ENCODE data around the gene INO80.

INO80 gene

DNA sequence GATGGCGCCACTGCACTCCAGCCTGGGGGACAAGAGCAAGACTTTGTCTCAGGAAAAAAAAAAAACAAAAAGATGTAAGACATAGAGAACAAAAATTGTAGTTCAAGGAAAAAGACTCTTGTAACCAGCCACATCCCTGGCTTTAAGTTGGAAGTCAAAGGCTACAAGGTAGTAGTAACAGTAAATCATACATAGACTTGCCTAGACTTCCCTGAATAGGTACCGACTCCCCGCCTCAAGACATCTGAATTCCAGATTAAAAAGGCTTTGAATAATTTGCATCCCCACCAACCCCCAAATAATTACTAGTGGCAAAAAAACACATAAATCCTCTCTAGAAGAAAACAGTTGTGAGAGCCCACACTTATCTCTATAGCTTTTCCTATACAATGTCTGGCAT lies 55.6 kb downstream of the INO80 start:
- no peak overlapping the region for H3K4me3 ChIP-seq (ENCODE audit: low read length)
- TF ChIP-seq, protein P1, sequence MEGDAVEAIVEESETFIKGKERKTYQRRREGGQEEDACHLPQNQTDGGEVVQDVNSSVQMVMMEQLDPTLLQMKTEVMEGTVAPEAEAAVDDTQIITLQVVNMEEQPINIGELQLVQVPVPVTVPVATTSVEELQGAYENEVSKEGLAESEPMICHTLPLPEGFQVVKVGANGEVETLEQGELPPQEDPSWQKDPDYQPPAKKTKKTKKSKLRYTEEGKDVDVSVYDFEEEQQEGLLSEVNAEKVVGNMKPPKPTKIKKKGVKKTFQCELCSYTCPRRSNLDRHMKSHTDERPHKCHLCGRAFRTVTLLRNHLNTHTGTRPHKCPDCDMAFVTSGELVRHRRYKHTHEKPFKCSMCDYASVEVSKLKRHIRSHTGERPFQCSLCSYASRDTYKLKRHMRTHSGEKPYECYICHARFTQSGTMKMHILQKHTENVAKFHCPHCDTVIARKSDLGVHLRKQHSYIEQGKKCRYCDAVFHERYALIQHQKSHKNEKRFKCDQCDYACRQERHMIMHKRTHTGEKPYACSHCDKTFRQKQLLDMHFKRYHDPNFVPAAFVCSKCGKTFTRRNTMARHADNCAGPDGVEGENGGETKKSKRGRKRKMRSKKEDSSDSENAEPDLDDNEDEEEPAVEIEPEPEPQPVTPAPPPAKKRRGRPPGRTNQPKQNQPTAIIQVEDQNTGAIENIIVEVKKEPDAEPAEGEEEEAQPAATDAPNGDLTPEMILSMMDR (conservative IDR thresholded peaks at IDR 0.05; ENCODE audit: low read length), result no peak
- no peak for DNase-seq (ENCODE audit: low read depth)

DNA sequence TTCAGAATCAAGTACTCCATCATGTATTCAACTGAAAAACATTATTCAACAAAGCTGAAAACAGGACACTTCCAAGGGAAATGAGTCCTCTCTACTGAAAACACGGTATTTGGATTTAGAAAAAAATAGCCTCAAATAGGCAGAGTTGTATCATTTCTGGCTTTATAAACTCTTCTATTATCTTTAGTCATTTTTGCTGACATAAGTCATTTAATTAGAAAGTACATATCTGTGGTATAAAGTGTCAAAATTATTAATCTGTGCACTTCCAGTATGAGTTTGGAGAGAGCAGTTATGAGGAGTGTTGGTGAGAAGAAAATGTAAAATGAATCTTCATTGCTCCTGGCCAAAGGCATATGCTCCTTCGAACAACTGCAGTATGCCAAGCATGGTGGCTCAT lies 59.3 kb downstream of the INO80 start:
- DNase-seq (ENCODE audit: low read depth), result no peak
- TF ChIP-seq, protein P1 (conservative IDR thresholded peaks at IDR 0.05; ENCODE audit: low read length), result no peak
- H3K4me3 ChIP-seq (ENCODE audit: low read length), result no peak overlapping the region

DNA sequence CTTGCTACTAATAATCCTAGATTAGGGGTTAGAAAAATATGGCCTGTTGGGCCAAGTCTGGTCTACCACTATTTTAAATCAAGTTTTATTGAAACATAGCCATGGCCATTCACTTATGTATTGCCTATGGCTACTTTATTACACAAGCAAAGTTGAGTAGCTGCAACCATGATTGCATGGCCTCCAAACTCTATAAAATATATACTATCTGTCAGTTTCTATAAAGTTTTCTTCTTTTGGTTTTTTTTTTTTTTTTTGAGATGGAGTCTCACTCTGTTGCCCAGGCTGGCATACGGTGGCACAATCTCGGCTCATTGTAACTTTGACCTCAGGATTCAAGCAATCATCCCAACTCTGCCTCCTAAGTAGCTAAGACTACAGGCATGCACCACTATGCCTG lies 60.4 kb downstream of the INO80 start:
- TF ChIP-seq, protein P1 (conservative IDR thresholded peaks at IDR 0.05; ENCODE audit: low read length), result no peak
- no peak for DNase-seq (ENCODE audit: low read depth)
- H3K4me3 ChIP-seq (ENCODE audit: low read length), result no peak overlapping the region

DNA sequence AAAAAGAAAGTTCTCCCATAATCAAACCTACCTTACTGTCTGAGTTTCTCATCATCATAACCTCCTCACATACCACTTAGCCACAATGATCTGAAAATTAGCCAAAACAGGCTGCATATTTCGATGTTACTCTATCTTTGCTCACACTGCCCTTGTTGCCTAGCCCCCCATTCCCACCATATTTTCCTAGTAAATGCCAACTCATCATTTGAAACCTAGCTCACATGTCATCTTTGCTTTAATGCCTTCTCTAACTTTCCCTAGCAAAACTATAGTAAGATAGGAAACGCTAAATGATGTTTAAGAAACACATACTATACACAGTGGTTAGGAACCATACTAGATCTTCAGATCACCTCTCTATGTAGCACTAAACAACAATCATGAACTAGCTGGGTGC lies 64.9 kb downstream of the INO80 start:
- no peak for DNase-seq (ENCODE audit: low read depth)
- no peak overlapping the region for H3K4me3 ChIP-seq (ENCODE audit: low read length)

DNA sequence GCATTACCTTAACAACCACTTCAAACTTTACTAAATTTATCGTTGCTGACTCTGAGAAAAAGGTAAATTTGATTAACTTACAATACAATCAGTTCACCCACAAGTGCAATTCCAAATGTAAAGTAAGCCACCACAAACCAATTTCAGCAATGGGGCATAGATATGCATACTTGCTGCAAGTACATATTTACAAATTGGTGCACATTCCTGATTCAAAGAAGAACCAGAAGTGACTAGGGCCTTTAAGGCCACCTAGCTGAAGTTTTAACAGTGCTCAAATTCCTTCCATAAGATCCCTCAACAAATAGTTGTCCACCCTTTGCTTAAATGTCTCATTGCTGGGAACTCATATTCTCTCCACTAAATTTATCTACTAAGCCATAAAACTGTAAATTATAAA lies 67.2 kb downstream of the INO80 start:
- TF ChIP-seq, protein P1 (conservative IDR thresholded peaks at IDR 0.05; ENCODE audit: low read length), result no peak
- DNase-seq (ENCODE audit: low read depth), result no peak
- H3K4me3 ChIP-seq (ENCODE audit: low read length), result no peak overlapping the region

More for the DNA sequence above, 64.9 kb downstream of the INO80 start:
- TF ChIP-seq, protein P1 (conservative IDR thresholded peaks at IDR 0.05; ENCODE audit: low read length), result no peak

DNA sequence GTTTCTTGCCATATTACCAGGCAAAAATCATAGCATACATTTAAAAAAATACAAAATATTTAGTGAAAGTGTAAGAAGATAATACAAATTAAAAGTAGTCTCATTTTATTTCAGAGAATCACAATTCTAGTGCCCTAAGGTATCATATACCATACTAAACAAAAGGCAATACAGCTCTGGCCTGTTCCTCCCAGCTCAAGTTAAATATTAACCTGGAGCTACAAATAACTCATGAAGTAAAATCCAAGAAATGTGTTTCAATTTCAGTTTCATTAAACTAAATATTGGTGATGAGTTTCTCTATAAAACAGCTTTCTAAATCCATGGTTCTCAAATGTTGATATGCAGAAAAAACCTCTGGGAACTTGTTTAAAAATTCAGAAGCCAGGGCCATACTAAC lies 67.7 kb downstream of the INO80 start:
- no peak overlapping the region for H3K4me3 ChIP-seq (ENCODE audit: low read length)
- TF ChIP-seq, protein P1 (conservative IDR thresholded peaks at IDR 0.05; ENCODE audit: low read length), result no peak
- no peak for DNase-seq (ENCODE audit: low read depth)

DNA sequence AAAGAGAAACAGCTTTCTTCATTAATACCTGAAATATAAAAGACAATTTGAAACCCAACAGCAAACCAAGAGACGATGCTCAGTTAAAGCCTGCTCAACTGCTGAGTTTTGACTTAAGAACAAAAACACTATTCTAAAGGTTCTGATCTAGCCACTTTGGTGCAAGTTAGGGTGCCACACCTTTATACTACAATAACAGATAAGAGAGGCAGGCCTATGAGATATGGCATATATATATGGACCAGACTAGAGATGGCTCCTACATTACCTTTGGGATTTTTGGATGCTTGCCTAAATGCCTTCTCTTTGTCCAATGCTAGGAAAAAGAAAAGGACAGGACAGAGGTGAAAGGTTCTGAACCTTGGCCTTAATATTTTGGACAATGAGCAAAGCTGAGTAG lies 68.6 kb downstream of the INO80 start:
- H3K4me3 ChIP-seq (ENCODE audit: low read length), result no peak overlapping the region
- DNase-seq (ENCODE audit: low read depth), result no peak
- TF ChIP-seq, protein P1 (conservative IDR thresholded peaks at IDR 0.05; ENCODE audit: low read length), result no peak

Measured in AG10803 (cell line).